CD4-positive, alpha-beta T cell treated with Interleukin-6 at 100 ng/mL for 8 hours (primary cell): Measurements from ENCODE around the gene MRPL30.
"Not testable (repeated sequence)": the region's sequence is repeated elsewhere in the genome, so short reads cannot be mapped to it uniquely, and the experiment has no call there.

Experiments used
- DNase-seq: peaks from one replicate; pipeline ENCODE4 v3.0.0-alpha.2; 2020; ENCODE audit warnings: mixed read lengths, low spot score

The MRPL30 gene

DNA sequence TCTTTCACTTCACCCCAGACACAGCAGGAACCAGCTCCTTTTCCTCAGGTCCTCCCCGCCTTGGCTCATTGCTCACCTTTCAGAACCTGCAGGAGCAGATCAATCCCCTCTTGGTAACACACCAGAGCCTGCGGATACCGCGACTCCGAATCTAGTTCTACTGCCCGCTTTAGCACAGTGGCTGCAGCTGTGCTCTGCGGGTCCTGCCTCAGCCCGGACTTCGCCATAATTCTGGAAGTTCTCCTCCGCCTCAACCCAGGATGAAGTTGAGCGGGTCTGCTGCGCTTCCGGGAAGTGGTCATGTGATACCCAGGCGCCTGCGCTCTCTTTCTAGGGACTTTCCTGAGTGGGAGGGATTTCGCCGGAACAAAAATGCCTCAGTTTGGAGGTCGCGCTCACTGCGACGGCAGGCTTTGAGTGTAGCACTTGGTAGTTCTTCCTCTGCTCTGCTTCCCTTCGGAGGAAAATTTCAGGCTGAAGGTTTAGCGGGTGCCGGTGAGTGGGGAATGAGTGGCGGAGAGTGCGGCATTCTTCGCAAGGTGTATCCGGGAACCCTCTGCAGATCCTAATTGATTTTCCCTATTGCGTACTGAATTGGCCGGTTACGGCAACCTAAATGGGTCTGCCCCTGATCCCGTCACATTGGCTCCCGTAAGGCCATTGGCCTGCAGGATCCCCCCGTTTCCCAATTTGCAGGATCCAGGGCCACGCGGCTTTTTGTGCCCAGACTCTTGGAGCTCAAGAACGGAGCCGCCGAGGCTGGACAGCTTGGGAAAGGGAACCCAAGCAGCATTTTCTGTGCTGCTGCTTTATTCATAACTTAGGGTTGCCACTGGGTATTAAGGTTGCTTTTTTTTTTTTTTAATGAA is at the start of gene MRPL30, which contains the start of gene MITD1:
TSS of gene MRPL30 (plus strand) at position 430 of the 869 bp plus-strand sequence. CDS start 5,020 bp downstream, outside the sequence.
TSS of gene MITD1 (minus strand) at position 304 of the 869 bp plus-strand sequence. CDS start at position 227, 77 bp downstream.
- DNase-seq: peak; percentile 89

DNA sequence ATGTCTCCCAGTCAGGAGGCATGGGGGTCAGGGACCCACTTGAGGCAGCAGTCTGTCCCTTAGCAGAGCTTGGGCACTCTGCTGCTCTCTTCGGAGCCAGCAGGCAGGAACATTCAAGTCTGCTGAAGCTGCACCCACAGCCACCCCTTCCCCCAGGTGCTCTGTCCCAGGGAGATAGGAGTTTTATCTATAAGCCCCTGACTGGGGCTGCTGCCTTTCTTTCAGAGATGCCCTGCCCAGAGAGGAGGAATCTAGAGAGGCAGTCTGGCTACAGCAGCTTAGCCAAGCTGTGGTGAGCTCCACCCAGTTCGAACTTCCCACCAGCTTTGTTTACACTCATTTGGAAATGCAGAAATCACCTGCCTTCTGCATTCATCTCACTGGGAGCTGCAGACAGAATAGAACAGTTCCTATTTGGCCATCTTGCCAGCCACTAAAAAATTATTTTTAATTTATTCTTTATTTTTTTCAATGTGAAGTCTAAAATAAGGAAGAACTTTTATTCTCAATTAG is 45.9 kb upstream of the MRPL30 start:
- DNase-seq: not testable (repeated sequence)

DNA sequence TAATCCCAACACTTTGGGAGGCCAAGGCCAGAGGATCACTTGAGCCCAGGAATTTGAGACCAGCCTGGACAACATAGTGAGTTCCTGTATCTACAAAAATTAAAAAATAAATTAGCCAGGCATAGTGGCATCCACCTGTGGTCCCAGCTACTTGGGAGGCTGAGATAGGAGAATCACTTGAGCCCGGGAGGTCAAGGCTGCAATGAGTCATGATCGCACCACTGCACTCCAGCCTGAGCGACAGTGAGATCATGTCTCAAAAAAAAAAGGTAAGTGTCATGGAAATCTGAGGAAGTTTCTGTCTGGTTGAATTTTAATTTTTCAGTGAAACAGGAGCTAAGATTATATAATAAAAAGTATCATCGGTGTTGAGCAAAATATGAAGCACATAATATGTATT is 42.0 kb upstream of the MRPL30 start:
- DNase-seq: no peak

DNA sequence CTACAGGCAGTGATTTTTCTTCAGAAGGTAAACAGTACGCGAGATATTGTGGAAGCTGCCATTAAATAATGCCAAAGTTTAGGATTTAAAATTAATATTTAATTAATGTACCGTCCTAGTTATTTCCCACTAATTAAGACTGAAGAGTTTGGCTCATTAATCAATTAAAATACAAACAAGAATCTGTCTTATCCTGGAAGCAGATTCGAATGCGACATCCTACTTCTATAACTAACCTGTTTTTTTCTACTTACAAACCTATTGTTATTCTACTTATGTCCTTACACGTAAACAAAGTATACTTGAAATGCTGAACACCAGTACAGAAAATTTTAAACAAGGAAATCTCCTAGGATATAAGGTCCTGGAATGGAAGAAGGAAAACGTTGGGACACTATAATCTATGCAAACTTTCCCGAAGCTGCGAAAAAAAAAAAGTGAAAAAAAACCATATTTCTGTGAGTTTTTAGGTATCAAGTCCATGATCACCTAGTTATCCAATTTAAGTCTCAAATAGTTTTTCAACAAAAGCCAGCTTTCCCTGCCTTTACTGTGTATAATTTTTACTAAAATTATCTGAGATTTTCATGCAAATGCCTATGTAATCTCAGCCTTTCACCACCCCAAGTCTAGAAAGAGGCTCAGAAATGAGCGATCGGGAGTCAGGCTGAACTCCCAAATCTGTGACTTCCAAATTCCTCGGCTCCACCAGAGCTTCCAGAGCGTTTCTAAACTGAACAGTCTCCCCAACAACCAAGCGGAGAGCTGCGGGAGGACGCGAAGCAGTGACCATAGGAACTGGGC is 40.7 kb upstream of the MRPL30 start:
- DNase-seq: no peak

DNA sequence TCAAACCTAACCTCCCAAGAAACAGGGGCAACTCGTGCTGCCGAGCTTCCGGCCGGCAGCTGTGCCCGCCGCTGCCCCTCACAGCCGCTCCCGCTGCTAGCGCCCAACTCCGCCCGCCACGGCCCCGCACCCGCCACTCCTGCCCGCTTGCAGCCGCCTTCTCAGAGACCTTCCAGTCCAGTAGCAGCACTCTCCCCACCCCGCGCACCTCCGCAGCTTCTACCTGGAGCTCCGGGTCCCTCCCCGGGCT is 40.2 kb upstream of the MRPL30 start:
- no peak for DNase-seq

DNA sequence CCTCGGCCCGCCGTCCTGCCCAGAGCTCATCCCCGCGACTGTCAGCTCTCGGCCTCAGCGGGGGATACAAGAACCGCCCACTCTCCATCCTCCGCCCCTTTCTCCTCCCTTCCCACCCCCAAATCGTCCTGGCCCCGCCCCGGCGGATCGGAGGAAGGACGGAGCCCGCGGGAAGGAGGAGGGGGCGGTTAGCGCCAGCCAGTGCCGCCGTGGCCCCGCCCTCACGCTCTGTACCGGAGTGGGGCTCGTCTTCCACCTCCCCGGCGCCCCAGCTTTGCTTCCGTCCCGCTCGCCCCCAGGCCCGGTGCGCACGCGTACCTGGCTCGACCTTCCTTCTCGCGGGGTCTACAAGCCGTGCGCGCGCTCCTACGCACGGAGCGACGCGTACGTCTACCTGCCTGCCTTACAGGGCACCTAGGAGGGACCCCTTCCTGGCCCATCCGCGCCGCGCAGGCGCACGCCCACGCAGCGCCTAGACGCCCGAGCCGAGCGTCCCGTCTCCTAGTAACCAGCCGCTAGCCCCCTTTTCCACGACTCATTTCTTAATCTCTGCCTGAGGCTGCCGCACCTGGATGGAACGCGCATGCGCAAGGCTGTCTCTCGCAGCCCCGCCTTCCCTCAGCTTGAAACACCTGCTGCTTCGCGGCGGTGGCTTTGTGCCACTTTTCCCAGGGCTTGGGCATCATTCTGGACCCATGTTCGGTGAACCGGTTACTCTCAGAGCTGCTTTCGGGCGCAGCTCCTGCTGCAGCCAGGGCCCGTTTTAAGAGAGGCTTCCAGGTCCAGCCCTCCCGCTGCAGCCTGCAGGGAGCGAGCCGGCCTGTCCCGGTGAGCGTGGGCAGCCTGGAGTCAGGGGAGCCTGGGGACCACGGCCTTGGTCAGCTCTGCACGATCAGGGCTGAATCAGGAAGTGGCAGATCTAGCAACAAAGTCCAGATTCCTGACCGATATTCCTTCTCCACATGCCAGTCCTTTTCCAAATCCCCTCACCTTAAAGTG is 39.6 kb upstream of the MRPL30 start, which contains the start of gene C2orf15:
TSS of gene C2orf15 (plus strand) at position 598 of the 999 bp plus-strand sequence. CDS start 8,852 bp downstream, outside the sequence.
- peak; percentile 98 for DNase-seq

DNA sequence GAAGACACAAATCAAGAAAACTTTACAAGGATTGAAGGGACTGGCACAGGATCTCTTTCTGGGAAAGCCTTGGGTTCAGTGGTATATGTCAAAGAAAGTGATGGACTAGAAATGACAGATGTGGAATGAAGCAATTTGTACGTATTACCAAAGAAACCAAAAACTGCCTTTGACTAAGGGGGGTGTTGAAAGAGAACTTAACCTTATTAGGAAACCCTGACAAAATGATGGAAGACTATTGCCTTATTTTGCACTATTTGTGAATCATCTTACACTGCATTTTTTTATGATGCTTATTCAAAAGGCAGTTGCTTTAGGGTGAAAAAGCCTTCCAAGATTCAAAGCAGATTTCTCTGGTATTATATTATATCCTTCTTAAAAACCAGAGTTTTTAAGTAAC is 30.3 kb upstream of the MRPL30 start:
- no peak for DNase-seq

DNA sequence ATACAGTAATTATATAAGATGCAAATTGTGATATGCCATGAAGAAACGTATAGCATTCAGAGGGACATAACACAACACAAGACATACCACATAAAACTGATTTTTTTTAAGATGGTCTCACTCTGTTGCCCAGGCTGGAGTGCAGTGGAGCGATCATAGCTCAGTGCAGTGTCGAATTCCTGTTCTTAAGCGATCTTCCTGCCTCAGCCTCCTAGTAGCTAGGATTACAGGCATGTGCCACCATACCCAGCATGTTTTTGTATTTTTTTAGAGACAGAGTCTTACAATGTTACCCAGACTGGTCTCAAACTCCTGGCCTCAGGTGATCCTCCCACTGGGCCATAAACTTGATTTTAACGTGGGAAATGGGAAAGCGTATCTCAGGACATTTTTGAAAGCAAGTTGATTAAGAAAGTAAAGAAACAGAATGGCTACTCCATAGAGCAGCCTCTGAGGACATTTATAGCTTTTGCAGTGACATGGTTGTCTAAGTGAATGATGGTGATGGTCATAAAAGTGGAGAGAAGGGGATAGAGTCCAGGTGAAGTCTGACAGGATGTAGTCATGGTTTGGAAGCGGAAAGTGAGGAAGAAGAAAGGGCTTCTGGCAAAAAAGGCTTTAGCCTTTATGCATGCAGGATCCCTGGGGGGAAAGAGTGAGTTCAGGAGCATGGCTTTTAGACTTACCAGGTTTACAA is 28.6 kb upstream of the MRPL30 start:
- no peak for DNase-seq

DNA sequence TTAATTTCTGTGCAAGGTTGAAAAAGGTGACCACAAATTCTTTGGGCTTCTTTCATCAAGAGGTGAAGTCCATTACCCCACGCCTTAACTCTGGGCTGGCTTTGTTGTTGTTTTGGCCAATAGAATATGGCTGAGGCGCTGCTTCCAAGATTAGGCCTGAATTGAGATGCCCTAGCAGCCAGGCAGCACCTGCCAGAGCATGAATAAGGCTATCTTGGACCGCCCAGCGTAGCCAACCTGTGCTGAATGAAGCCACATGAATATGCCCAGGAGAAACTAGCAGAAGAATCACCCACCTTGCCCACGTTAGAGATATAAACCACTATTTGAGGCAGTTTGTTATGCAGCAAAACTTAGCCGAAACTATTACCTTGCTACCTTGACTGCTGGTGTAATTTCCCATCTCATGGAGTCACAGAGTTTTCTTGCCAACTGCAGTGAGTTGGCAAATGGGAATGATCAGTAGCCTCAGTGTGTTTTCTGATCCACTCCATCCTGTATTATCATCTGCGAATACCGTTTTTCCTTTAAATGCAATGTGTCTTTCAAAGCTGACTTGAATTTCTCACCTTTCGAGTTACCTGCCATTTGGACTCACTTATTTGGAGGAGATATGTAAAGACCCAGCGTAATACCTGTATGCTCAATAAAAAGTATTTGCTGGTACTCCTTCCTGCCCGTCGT is 26.9 kb upstream of the MRPL30 start:
- no peak for DNase-seq

DNA sequence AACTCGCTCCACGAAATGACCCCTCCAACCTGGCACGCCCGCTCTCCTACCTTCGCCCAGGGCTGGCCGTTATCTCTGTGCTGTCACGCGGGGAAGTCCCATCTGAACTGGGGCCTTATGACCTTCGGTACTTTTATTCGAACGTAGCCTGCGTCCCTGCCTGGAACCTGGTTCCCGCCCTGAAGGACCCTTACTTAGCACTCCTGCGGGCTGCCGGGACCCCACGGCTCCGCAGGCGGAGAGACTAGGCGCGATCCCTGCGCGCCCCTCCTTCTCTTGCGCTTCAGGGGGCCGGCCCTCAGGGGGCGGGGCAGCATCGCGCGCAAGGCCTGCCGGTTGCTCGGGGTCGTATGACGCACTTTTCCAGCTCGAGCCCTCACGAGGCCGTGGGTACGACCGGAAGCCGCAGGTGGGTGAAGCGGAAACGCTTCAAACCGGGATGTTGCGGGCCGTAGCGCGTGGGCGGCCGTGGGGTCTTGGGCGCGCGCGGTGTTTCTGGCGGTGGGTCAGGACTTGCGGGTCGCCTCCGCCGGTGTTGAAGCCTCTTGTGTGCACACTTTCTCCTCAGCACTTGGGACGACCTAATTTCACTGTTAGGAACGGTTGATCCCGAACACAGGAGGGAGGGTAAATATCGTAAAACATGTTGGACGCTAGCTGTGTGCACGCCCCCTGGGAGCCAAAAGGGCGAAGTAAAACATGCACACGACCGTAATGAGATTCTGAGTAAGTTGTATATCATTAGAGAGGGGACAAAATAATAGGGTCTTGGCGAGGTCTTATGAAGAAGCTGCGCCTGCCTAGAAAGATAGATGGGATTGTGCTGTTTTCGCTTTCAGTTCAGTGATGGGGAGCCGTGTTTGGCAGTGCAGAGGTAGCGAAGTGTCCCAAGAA is 26.1 kb upstream of the MRPL30 start, which contains the start of the genes LIPT1 and TSGA10:
TSS of gene LIPT1 (plus strand) at position 325 of the 894 bp plus-strand sequence. CDS start 6,991 bp downstream, outside the sequence.
TSS of gene TSGA10 (minus strand) at position 300 of the 894 bp plus-strand sequence. CDS start 45,503 bp downstream, outside the sequence.
- peak; percentile 89 for DNase-seq

DNA sequence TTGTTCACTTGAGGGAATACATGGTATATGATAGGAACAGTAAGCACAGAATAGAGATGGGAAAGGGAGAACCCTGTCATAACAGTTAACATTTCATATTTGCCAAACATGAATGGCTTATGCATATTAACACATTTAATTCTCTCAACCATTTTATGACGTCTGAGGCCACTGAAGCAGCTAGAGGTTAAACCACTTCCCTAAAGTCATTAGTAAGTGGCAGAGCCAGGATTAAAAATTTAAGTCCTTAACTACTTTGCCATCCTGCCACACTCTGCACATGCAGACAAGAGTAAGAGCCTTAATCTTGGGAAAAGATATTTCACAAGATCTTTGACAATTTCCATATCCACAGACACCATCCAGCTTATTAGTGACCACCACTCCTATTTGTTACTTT is 24.1 kb upstream of the MRPL30 start:
- no peak for DNase-seq

DNA sequence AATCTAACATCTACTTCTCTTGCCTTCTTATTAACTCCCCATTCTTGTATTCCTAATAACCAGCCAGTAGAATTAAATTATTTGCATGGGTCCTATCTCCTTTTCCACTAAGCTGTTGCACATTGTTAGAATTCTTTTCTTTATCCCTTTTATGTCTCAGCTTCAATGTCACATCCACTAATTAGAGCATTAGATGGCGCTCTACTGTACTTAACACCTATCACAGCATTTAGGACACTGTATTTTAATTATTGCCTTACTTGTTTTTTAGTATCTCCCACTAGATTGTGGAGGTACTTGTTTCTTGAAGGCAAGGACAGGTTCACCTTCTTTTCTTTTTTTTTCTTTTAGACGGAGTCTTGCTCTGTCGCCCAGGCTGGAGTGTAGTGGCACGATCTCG is 22.4 kb upstream of the MRPL30 start:
- no peak for DNase-seq

DNA sequence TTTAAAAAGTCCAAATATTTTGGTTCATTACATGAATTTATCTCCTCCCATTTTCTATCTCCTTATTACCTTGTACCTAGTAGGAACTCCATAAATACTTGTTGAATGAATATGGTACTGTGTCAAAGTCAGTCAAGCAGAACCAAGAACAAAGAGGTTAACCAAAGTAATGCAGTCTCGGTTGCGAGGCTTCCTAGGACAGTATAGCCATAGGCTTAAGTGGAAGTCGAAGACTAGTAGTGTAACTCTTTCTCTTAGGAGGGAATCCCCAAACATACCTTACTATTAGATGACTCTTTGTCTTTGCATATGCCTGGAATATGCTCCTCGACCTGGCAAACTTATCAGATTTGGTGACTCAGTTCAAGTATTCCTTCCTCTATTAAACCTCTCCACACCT is 21.4 kb upstream of the MRPL30 start:
- DNase-seq: no peak

DNA sequence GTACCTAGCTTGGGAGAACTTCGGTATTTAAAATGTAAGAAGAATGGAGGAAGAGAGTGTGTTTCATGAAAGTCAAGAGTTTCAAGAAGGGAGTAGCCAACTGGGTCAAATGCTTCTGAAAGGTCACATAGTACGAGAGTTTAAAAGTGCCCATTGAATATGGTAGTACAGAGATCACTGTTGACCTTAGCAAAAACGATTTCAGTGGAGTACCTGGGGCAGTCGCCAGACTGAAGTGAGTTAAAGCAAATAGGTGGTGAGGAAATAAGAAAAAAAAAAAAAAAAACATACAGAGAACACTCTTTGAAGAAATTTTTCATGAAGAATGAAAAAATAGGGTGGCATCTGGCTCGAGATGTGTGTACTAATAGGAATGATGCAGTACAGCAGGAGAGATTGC is 14.8 kb upstream of the MRPL30 start:
- DNase-seq: no peak

DNA sequence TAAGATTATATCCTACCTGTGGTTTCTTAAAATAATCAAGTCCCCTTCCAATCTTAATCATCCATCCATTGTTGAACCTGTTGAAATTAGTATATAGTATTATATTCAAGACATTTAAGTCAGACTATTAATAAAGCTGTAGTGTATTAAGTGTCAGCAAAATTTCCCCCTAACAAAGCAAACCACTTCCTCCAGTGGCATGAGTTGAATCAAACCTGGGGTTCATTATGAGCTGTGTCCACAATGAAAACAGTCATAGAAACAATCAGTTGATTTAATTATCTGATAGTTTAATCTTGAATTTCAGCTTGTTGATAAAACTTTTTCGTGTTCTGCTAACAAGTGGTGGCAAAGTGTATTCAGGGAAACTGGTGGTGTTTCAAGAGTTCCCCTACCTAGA is 11.4 kb upstream of the MRPL30 start:
- no peak for DNase-seq

DNA sequence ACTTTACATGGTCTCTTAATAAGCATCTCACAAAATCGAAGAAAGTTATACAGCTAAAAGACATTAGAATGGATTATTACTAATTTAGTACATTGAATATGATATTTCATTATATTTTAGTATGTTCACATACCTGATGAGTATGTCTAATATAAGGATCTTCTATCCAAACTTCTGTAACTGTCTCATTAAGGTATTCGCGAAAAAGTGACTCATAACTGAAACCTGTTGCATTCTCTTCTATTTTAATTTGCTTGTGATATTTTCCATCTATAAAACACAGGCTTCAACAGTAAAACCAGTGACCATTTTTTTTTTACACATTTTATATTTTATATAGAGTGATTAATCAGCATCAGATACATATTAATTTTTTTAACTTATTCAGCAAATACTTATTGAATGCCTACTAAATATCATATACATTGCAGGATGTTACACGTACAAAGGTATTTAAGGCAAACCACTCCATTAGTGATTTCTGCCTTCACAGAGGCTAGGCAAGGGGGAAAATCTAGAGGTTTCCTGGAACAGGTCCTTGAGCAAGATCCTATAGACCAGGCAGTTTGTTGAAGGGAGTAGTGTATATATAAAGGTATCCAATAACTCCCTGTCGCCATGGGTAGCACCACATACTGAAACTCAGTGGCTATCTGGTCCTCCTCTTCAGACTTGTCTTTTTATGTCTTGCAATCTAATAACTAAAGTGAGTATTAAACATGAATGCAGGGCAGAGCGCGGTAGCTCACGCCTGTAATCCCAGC is 9.4 kb upstream of the MRPL30 start:
- no peak for DNase-seq

DNA sequence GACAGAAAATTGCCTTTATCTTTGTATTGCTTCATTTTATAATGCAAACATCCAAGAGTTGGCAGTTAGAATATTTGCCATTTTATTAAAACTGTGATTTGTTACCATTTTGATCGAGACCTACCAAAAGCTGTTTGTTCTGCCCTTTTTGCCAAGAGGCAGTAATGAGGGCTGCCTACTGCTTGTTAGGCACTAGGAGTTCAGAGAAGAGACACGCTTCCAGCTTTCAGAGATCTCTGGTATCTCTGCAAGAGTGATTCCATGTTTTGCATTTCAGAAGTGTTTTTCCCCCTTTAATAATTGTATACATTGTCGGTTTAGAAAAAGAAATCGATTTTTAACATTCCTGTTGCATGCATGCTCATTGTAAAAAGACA is 628 bp downstream of the MRPL30 start:
- DNase-seq: no peak

DNA sequence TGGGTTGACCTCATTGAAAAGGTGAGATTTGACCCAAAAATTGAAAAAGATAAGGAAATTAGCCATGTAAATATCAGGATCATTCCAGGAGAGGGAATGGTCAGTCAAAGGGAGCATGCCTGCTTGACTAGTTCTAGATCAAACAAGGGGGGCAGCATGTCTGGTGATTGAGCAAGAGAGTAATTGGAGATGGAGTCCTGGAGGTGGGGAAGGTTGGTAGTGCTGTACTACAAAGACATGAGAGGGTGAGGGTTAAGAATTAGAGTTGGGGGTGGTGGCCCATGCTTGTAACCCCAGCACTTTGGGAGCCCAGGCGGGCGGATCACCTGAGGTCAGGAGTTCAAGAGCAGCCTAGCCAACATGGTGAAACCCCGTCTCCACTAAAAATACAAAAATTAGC is 2.0 kb downstream of the MRPL30 start:
- no peak for DNase-seq
